HUES64 (cell line): ENCODE measurements around the gene OPA1.

Source experiments
- H3K27ac ChIP-seq: 2 replicates; pipeline ENCODE4 v1.7.0; 2013; ENCODE audit warnings: low read depth, low read length, inconsistent platforms
- H3K27me3 ChIP-seq: 2 replicates; pipeline ENCODE4 v1.6.1; 2013; ENCODE audit warnings: mild to moderate bottlenecking, low read length; ENCODE audit not compliant: insufficient read depth
- H3K36me3 ChIP-seq: 2 replicates; pipeline ENCODE4 v1.6.1; 2013; ENCODE audit warnings: mild to moderate bottlenecking, low read length; ENCODE audit not compliant: insufficient read depth
- H3K4me1 ChIP-seq: 2 replicates; pipeline ENCODE4 v1.6.1; 2013; ENCODE audit warnings: mild to moderate bottlenecking, low read length, moderate library complexity; ENCODE audit not compliant: insufficient read depth
- H3K4me3 ChIP-seq: 2 replicates; pipeline ENCODE4 v1.5.1; 2013; ENCODE audit warnings: mild to moderate bottlenecking, low read length, moderate library complexity
- H3K9ac ChIP-seq: 2 replicates; pipeline ENCODE4 v1.6.1; 2013; ENCODE audit warnings: mild to moderate bottlenecking, low read depth, low read length
- H3K9me3 ChIP-seq: 2 replicates; pipeline ENCODE4 v1.6.1; 2013; ENCODE audit warnings: low read depth, low read length; ENCODE audit not compliant: insufficient read depth
- WGBS: fragments of 150-250, 120-280 bp; methylation state at CpG from one replicate; pipeline ENCODE4 v1.1.7; 2013; ENCODE audit warnings: missing lambda C conversion rate; 5-methylcytosine and 5-hydroxymethylcytosine counted together

The OPA1 gene

GRCh38 chr3:193743702-193744047 lies 150.7 kb downstream of the OPA1 start:
- H3K9ac ChIP-seq, result no peak overlapping the region
- no peak overlapping the region for H3K4me3 ChIP-seq
- WGBS, result 55% methylated on average over 8 of the region's 8 CpGs
- H3K27me3 ChIP-seq, result no peaks in the 10 kb centered on the region
- H3K27ac ChIP-seq, result no peak overlapping the region
- H3K36me3 ChIP-seq, result no peaks in the 10 kb centered on the region
- no peaks in the 10 kb centered on the region for H3K9me3 ChIP-seq
- H3K4me1 ChIP-seq, result peaks cover 16% of the 10 kb centered on the region

GRCh38 chr3:193744048-193744821 lies 151.2 kb downstream of the OPA1 start:
- Histone ChIP-seq H3K27ac (no peak overlapping the region), H3K36me3 (no peaks in the 10 kb centered on the region), H3K4me1 (peaks cover 16% of the 10 kb centered on the region), H3K9ac (no peak overlapping the region), H3K4me3 (no peak overlapping the region), H3K9me3 (no peaks in the 10 kb centered on the region), H3K27me3 (no peaks in the 10 kb centered on the region)
- 70% methylated on average over 13 of the region's 13 CpGs for WGBS

GRCh38 chr3:193744822-193745684 lies 152.0 kb downstream of the OPA1 start:
- H3K9me3 ChIP-seq, result no peaks in the 10 kb centered on the region
- no peaks in the 10 kb centered on the region for H3K27me3 ChIP-seq
- 76% methylated on average over 9 of the region's 9 CpGs for WGBS
- H3K9ac ChIP-seq, result no peak overlapping the region
- H3K4me1 ChIP-seq, result peaks cover 16% of the 10 kb centered on the region
- no peak overlapping the region for H3K4me3 ChIP-seq
- no peak overlapping the region for H3K27ac ChIP-seq
- no peaks in the 10 kb centered on the region for H3K36me3 ChIP-seq

- 88% methylated on average over 5 of the region's 5 CpGs for WGBS
- no peaks in the 10 kb centered on the region for H3K36me3 ChIP-seq
- H3K9me3 ChIP-seq, result no peaks in the 10 kb centered on the region
- H3K4me1 ChIP-seq, result peaks cover 16% of the 10 kb centered on the region
- H3K27ac ChIP-seq, result no peak overlapping the region
- H3K9ac ChIP-seq, result no peak overlapping the region
- no peak overlapping the region for H3K4me3 ChIP-seq
- no peaks in the 10 kb centered on the region for H3K27me3 ChIP-seq
These were observed 153.8 kb downstream of the OPA1 start for GRCh38 chr3:193746832-193747231.
